GM23338 (cell line): ENCODE data around the gene DOCK3. TPM values are rescaled to one million over a fixed set of nuclear protein-coding genes. Genes with fewer than 3 reads are reported as not detected.

Experiments used
- ATAC-seq: fragments of 200-7000 bp; cut with Tn5 transposase; 3 replicates; pipeline ENCODE4 v1.9.1; 2020
- DNase-seq: peaks from one replicate; pipeline ENCODE4 v3.0.0-alpha.2; 2015; ENCODE audit warnings: low spot score
- H2AFZ ChIP-seq: fragments of 200-600 bp; sonication (generic); 2 replicates; pipeline ENCODE4 v1.8.0; 2016; ENCODE audit warnings: antibody characterized with exemption, mild to moderate bottlenecking, moderate library complexity
- H3F3A ChIP-seq: fragments of 200-600 bp; sonication (generic); replicated peaks from 2 replicates; pipeline ENCODE4 v1.8.0; 2017; ENCODE audit warnings: antibody characterized with exemption, mixed run types, low read depth
- H3K27ac ChIP-seq: fragments of 200-600 bp; sonication (generic); 2 replicates; pipeline ENCODE4 v1.6.1; 2016; ENCODE audit warnings: low read depth
- H3K27me3 ChIP-seq: fragments of 200-600 bp; sonication (generic); 2 replicates; pipeline ENCODE4 v1.8.0; 2016; ENCODE audit warnings: mild to moderate bottlenecking, mixed run types, moderate library complexity; ENCODE audit not compliant: insufficient read depth
- H3K36me3 ChIP-seq: fragments of 200-600 bp; sonication (generic); 2 replicates; pipeline ENCODE4 v1.8.0; 2016; ENCODE audit warnings: mild to moderate bottlenecking; ENCODE audit not compliant: insufficient read depth
- H3K4me1 ChIP-seq: fragments of 200-600 bp; sonication (generic); 2 replicates; pipeline ENCODE4 v1.8.0; 2016; ENCODE audit warnings: mild to moderate bottlenecking, moderate library complexity; ENCODE audit not compliant: insufficient read depth
- H3K4me2 ChIP-seq: fragments of 200-600 bp; sonication (generic); 2 replicates; pipeline ENCODE4 v1.7.1; 2017; ENCODE audit warnings: mixed run types
- H3K4me3 ChIP-seq: fragments of 200-600 bp; sonication (generic); 2 replicates; pipeline ENCODE4 v1.6.1; 2016; ENCODE audit warnings: mixed run types
- H3K79me2 ChIP-seq: fragments of 200-600 bp; sonication (generic); replicated peaks from 2 replicates; pipeline ENCODE4 v1.8.0; 2017; ENCODE audit warnings: mild to moderate bottlenecking; ENCODE audit not compliant: insufficient read depth
- H3K9me2 ChIP-seq: fragments of 200-600 bp; sonication (generic); 2 replicates; pipeline ENCODE4 v1.8.0; 2017; ENCODE audit not compliant: insufficient read depth
- H4K20me1 ChIP-seq: fragments of 200-600 bp; sonication (generic); replicated peaks from 2 replicates; pipeline ENCODE4 v1.8.0; 2017; ENCODE audit warnings: mild to moderate bottlenecking; ENCODE audit not compliant: insufficient read depth
- H3K27ac Mint-ChIP-seq: 2 replicates; pipeline ENCODE4 v1.8.0; 2020; ENCODE audit warnings: inconsistent platforms, mild to moderate bottlenecking, moderate library complexity, mixed read lengths
- H3K27me3 Mint-ChIP-seq: 3 replicates; pipeline ENCODE4 v1.8.0; 2022; ENCODE audit warnings: low read depth, mild to moderate bottlenecking, moderate library complexity, mixed read lengths, inconsistent platforms; ENCODE audit not compliant: insufficient read depth, poor library complexity
- H3K36me3 Mint-ChIP-seq: 3 replicates; pipeline ENCODE4 v1.8.0; 2021; ENCODE audit warnings: low read depth, mild to moderate bottlenecking, inconsistent platforms, moderate library complexity, mixed read lengths
- H3K4me1 Mint-ChIP-seq: 3 replicates; pipeline ENCODE4 v1.8.0; 2020; ENCODE audit warnings: mild to moderate bottlenecking, inconsistent platforms, mixed read lengths
- H3K4me3 Mint-ChIP-seq: 3 replicates; pipeline ENCODE4 v1.8.0; 2021; ENCODE audit warnings: moderate library complexity, mild to moderate bottlenecking, inconsistent platforms, mixed read lengths
- H3K9me3 Mint-ChIP-seq: 3 replicates; pipeline ENCODE4 v1.8.0; 2020; ENCODE audit warnings: moderate library complexity, mild to moderate bottlenecking, inconsistent platforms, mixed read lengths
- CREB1 ChIP-seq: fragments of 250-450 bp; sonication (Bioruptor Pico); IDR thresholded peaks from 2 replicates; pipeline ENCODE4 v1.5.0; 2020; ENCODE audit warnings: low read depth, mild to moderate bottlenecking, moderate library complexity
- CTCF ChIP-seq, 2 experiments: fragments of 200-600 bp in 1 of 2; sonication (generic) in 1 of 2; conservative IDR thresholded peaks; 2 replicates each; pipeline versions ENCODE4 v1.5.1 to v1.6.1; 2016 to 2017; ENCODE audit warnings: antibody characterized with exemption in 2 of 2, low read depth in 2 of 2, mild to moderate bottlenecking in 2 of 2, moderate library complexity in 1 of 2
- EZH2 ChIP-seq: fragments of 200-600 bp; sonication (generic); IDR thresholded peaks from one replicate; pipeline ENCODE4 v1.8.0; 2017; ENCODE audit warnings: antibody characterized with exemption, mild to moderate bottlenecking, low read depth; ENCODE audit not compliant: unreplicated experiment
- EZH2phosphoT487 ChIP-seq: fragments of 200-600 bp; sonication (generic); IDR thresholded peaks from one replicate; pipeline ENCODE4 v1.8.1; 2018; ENCODE audit warnings: antibody characterized with exemption; ENCODE audit not compliant: unreplicated experiment
- JUNB ChIP-seq: IDR thresholded peaks from one replicate; pipeline ENCODE4 v1.6.1; 2016; ENCODE audit warnings: antibody characterized with exemption; ENCODE audit not compliant: unreplicated experiment
- NANOG ChIP-seq: IDR thresholded peaks from 2 replicates; pipeline ENCODE4 v1.6.1; 2016; ENCODE audit warnings: antibody characterized with exemption, borderline replicate concordance
- POLR2AphosphoS5 ChIP-seq: IDR thresholded peaks from 2 replicates; pipeline ENCODE4 v1.6.1; 2016; ENCODE audit warnings: antibody characterized with exemption, low read depth
- ZNF114 ChIP-seq: fragments of 250-450 bp; sonication (Bioruptor Pico); IDR thresholded peaks from 2 replicates; pipeline ENCODE4 v1.5.0; 2020; ENCODE audit warnings: mild to moderate bottlenecking, moderate library complexity
- ZNF331 ChIP-seq: fragments of 250-450 bp; sonication (Bioruptor Pico); IDR thresholded peaks from 2 replicates; pipeline ENCODE4 v1.5.0; 2020; ENCODE audit warnings: low read depth, mild to moderate bottlenecking, moderate library complexity
- polyA plus RNA-seq: library from polyadenylated mRNA; unstranded; fragments of >200 nt; fragmentation: Nextera tagmentation; extraction: Ambion mirVana; gene quantifications from 2 replicates; pipeline ENCODE4 v1.2.1, GENCODE V29; 2016
- total RNA-seq: library from RNA; depleted of rRNA; stranded (reverse); fragments of >200 nt; shearing (Covaris generic); gene quantifications from 2 replicates; pipeline ENCODE4 v1.2.3, GENCODE V29; 2014
- TF ChIP-seq, protein P1 (sequence below): IDR thresholded peaks from one replicate; pipeline ENCODE4 v1.6.1; 2018; ENCODE audit warnings: antibody characterized with exemption; ENCODE audit not compliant: unreplicated experiment
- TF ChIP-seq, protein P2 (sequence below): fragments of 250-450 bp; sonication (Bioruptor Pico); IDR thresholded peaks from 2 replicates; pipeline ENCODE4 v1.5.0; 2020; ENCODE audit warnings: mild to moderate bottlenecking, moderate library complexity

DOCK3 gene
- total and polyA plus RNA-seq, 2 experiments from 2014 or later, result 2.4 to 5.6 TPM

DNA sequence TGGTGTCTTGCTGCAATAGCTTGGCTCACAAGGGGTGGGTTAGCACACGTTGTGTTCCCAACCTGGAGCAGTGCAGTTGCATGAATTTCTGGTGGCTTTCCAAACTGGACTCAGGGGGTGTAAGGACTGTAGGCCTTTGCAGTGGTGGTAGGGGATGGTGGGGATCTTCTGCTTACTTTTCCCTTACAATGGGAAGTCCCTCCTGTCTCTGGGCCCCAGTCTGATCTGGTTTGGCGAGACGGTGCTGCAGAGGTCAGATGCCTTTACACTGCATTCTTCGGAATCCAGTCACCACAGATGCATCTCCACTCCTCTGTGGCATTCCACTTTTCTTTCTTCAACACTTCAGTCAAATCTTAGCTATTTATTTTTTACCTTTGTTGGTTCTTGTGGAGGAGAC lies 132.1 kb downstream of the DOCK3 start:
- Mint-ChIP-seq H3K27me3 (peaks cover 10% of the 10 kb centered on the region), H3K27ac (no peak overlapping the region; the same call in 1 of the 2 replicates), H3K4me3 (no peak overlapping the region), H3K36me3 (peaks cover 37% of the 10 kb centered on the region), H3K9me3 (peaks cover 47% of the 10 kb centered on the region), H3K4me1 (peaks cover 13% of the 10 kb centered on the region)
- no peaks in the 10 kb centered on the region for H4K20me1 ChIP-seq
- no peak overlapping the region for H3K4me2 ChIP-seq
- H2AFZ ChIP-seq, result no peak overlapping the region
- H3K36me3 ChIP-seq, result peaks cover 10% of the 10 kb centered on the region; the same call in 1 of the 2 replicates
- H3F3A ChIP-seq, result no peaks in the 10 kb centered on the region
- H3K27ac ChIP-seq, result no peak overlapping the region
- no peaks in the 10 kb centered on the region; the same call in 1 of the 2 replicates for H3K4me1 ChIP-seq
- peaks cover 5% of the 10 kb centered on the region for H3K79me2 ChIP-seq
- no peaks in the 10 kb centered on the region for H3K27me3 ChIP-seq
- TF ChIP-seq POLR2AphosphoS5, result no peak
- TF ChIP-seq CREB1, result no peak
- no peak for TF ChIP-seq EZH2phosphoT487
- TF ChIP-seq CTCF (conservative IDR thresholded peaks at IDR 0.05; ENCODE audit: low read depth in 2 of 2), result no peak
- no peak for TF ChIP-seq ZNF114 (CRISPR knock-in tag)
- TF ChIP-seq JUNB, result no peak
- peak; percentile 62 for DNase-seq
- H3K9me2 ChIP-seq, result no peaks in the 10 kb centered on the region
- H3K4me3 ChIP-seq, result no peak overlapping the region
- ATAC-seq, result peak; percentile 79

- Mint-ChIP-seq H3K4me3 (no peak overlapping the region), H3K9me3 (peaks cover 42% of the 10 kb centered on the region), H3K36me3 (peaks cover 33% of the 10 kb centered on the region), H3K27ac (no peak overlapping the region; the same call in 1 of the 2 replicates), H3K27me3 (peaks cover 10% of the 10 kb centered on the region), H3K4me1 (peaks cover 13% of the 10 kb centered on the region)
- Histone ChIP-seq H3K27ac (no peak overlapping the region), H3F3A (no peaks in the 10 kb centered on the region), H3K4me3 (no peak overlapping the region), H3K79me2 (peaks cover 5% of the 10 kb centered on the region), H3K27me3 (no peaks in the 10 kb centered on the region), H4K20me1 (no peaks in the 10 kb centered on the region), H2AFZ (no peak overlapping the region), H3K4me1 (no peaks in the 10 kb centered on the region; the same call in 1 of the 2 replicates), H3K4me2 (no peak overlapping the region), H3K36me3 (peaks cover 6% of the 10 kb centered on the region; the same call in 1 of the 2 replicates), H3K9me2 (no peaks in the 10 kb centered on the region)
- ATAC-seq (no peak), DNase-seq (no peak)
- TF ChIP-seq ZNF114 (CRISPR knock-in tag), result no peak
- TF ChIP-seq EZH2, result no peak
- TF ChIP-seq, protein P1, sequence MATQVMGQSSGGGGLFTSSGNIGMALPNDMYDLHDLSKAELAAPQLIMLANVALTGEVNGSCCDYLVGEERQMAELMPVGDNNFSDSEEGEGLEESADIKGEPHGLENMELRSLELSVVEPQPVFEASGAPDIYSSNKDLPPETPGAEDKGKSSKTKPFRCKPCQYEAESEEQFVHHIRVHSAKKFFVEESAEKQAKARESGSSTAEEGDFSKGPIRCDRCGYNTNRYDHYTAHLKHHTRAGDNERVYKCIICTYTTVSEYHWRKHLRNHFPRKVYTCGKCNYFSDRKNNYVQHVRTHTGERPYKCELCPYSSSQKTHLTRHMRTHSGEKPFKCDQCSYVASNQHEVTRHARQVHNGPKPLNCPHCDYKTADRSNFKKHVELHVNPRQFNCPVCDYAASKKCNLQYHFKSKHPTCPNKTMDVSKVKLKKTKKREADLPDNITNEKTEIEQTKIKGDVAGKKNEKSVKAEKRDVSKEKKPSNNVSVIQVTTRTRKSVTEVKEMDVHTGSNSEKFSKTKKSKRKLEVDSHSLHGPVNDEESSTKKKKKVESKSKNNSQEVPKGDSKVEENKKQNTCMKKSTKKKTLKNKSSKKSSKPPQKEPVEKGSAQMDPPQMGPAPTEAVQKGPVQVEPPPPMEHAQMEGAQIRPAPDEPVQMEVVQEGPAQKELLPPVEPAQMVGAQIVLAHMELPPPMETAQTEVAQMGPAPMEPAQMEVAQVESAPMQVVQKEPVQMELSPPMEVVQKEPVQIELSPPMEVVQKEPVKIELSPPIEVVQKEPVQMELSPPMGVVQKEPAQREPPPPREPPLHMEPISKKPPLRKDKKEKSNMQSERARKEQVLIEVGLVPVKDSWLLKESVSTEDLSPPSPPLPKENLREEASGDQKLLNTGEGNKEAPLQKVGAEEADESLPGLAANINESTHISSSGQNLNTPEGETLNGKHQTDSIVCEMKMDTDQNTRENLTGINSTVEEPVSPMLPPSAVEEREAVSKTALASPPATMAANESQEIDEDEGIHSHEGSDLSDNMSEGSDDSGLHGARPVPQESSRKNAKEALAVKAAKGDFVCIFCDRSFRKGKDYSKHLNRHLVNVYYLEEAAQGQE, result no peak
- no peak for TF ChIP-seq ZNF331 (CRISPR knock-in tag)
- no peak for TF ChIP-seq POLR2AphosphoS5
- TF ChIP-seq, protein P2, sequence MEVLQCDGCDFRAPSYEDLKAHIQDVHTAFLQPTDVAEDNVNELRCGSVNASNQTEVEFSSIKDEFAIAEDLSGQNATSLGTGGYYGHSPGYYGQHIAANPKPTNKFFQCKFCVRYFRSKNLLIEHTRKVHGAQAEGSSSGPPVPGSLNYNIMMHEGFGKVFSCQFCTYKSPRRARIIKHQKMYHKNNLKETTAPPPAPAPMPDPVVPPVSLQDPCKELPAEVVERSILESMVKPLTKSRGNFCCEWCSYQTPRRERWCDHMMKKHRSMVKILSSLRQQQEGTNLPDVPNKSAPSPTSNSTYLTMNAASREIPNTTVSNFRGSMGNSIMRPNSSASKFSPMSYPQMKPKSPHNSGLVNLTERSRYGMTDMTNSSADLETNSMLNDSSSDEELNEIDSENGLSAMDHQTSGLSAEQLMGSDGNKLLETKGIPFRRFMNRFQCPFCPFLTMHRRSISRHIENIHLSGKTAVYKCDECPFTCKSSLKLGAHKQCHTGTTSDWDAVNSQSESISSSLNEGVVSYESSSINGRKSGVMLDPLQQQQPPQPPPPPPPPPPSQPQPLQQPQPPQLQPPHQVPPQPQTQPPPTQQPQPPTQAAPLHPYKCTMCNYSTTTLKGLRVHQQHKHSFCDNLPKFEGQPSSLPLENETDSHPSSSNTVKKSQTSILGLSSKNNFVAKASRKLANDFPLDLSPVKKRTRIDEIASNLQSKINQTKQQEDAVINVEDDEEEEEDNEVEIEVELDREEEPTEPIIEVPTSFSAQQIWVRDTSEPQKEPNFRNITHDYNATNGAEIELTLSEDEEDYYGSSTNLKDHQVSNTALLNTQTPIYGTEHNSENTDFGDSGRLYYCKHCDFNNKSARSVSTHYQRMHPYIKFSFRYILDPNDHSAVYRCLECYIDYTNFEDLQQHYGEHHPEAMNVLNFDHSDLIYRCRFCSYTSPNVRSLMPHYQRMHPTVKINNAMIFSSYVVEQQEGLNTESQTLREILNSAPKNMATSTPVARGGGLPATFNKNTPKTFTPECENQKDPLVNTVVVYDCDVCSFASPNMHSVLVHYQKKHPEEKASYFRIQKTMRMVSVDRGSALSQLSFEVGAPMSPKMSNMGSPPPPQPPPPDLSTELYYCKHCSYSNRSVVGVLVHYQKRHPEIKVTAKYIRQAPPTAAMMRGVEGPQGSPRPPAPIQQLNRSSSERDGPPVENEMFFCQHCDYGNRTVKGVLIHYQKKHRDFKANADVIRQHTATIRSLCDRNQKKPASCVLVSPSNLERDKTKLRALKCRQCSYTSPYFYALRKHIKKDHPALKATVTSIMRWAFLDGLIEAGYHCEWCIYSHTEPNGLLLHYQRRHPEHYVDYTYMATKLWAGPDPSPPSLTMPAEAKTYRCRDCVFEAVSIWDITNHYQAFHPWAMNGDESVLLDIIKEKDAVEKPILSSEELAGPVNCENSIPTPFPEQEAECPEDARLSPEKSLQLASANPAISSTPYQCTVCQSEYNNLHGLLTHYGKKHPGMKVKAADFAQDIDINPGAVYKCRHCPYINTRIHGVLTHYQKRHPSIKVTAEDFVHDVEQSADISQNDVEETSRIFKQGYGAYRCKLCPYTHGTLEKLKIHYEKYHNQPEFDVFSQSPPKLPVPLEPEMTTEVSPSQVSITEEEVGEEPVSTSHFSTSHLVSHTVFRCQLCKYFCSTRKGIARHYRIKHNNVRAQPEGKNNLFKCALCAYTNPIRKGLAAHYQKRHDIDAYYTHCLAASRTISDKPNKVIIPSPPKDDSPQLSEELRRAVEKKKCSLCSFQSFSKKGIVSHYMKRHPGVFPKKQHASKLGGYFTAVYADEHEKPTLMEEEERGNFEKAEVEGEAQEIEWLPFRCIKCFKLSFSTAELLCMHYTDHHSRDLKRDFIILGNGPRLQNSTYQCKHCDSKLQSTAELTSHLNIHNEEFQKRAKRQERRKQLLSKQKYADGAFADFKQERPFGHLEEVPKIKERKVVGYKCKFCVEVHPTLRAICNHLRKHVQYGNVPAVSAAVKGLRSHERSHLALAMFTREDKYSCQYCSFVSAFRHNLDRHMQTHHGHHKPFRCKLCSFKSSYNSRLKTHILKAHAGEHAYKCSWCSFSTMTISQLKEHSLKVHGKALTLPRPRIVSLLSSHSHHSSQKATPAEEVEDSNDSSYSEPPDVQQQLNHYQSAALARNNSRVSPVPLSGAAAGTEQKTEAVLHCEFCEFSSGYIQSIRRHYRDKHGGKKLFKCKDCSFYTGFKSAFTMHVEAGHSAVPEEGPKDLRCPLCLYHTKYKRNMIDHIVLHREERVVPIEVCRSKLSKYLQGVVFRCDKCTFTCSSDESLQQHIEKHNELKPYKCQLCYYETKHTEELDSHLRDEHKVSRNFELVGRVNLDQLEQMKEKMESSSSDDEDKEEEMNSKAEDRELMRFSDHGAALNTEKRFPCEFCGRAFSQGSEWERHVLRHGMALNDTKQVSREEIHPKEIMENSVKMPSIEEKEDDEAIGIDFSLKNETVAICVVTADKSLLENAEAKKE (CRISPR knock-in tag), result no peak
- TF ChIP-seq EZH2phosphoT487, result no peak
- TF ChIP-seq NANOG, result no peak
Measured at GRCh38 chr3:50807266-50807665, 132.5 kb downstream of the DOCK3 start.
